PC-9 (cell line): ENCODE data around the gene HK3. TPM values are rescaled to one million over a fixed set of nuclear protein-coding genes. Genes with fewer than 3 reads are reported as not detected.

Experiments used
- BruUV-seq: library from RNA; stranded (reverse); fragments of 400-500 nt; replicated peaks from 2 replicates; lab custom pipeline; 2021; lab: Mats Ljungman, UMichigan
- CTCF ChIA-PET: fragments of 300-600 bp; sonication (Branson Sonifier 250); formaldehyde crosslinking; loops from one replicate; lab custom pipeline; 2022; ENCODE audit warnings: antibody characterized with exemption; lab: Charles Lee
- POLR2A ChIA-PET: fragments of 300-600 bp; sonication (Branson Sonifier 250); formaldehyde crosslinking; loops from one replicate; lab custom pipeline; 2022; ENCODE audit warnings: antibody characterized with exemption; ENCODE audit not compliant: unreplicated experiment; lab: Charles Lee
- DNase-seq, 2 experiments: peaks; one replicate each; pipeline versions ENCODE4 v3.0.0 to v3.0.0-alpha.2; 2015 to 2022; ENCODE audit warnings: mixed read lengths in 1 of 2
- H2AFZ ChIP-seq: fragments of 200-600 bp; sonication (generic); 2 replicates; pipeline ENCODE4 v1.8.1; 2017; ENCODE audit warnings: antibody characterized with exemption
- H3F3A ChIP-seq: fragments of 200-600 bp; sonication (generic); 2 replicates; pipeline ENCODE4 v1.8.1; 2017; ENCODE audit warnings: antibody characterized with exemption, mild to moderate bottlenecking, low read depth; ENCODE audit not compliant: insufficient read depth
- H3K27ac ChIP-seq: fragments of 200-600 bp; sonication (generic); 2 replicates; pipeline ENCODE4 v1.6.1; 2016; ENCODE audit warnings: mixed run types
- H3K27me3 ChIP-seq: fragments of 200-600 bp; sonication (generic); 2 replicates; pipeline ENCODE4 v1.6.1; 2016; ENCODE audit warnings: low read depth, mixed run types; ENCODE audit not compliant: insufficient read depth
- H3K36me3 ChIP-seq: fragments of 200-600 bp; sonication (generic); 2 replicates; pipeline ENCODE4 v1.6.1; 2016; ENCODE audit warnings: low read depth, mixed run types
- H3K4me1 ChIP-seq: fragments of 200-600 bp; sonication (generic); replicated peaks from 2 replicates; pipeline ENCODE4 v1.6.1; 2016; ENCODE audit warnings: mixed run types; ENCODE audit not compliant: insufficient read depth
- H3K4me2 ChIP-seq: fragments of 200-600 bp; sonication (generic); 2 replicates; pipeline ENCODE4 v1.6.1; 2017; ENCODE audit warnings: mixed run types
- H3K4me3 ChIP-seq: fragments of 200-600 bp; sonication (generic); 2 replicates; pipeline ENCODE4 v1.6.1; 2016; ENCODE audit warnings: mixed run types
- H3K79me2 ChIP-seq: fragments of 200-600 bp; sonication (generic); 2 replicates; pipeline ENCODE4 v1.6.1; 2017; ENCODE audit warnings: low read depth, mixed run types
- H3K9me2 ChIP-seq: fragments of 200-600 bp; sonication (generic); 2 replicates; pipeline ENCODE4 v1.8.1; 2017; ENCODE audit warnings: mild to moderate bottlenecking; ENCODE audit not compliant: insufficient read depth
- H3K9me3 ChIP-seq: fragments of 200-600 bp; sonication (generic); 2 replicates; pipeline ENCODE4 v1.8.1; 2016; ENCODE audit warnings: low read depth; ENCODE audit not compliant: insufficient read depth
- H4K20me1 ChIP-seq: fragments of 200-600 bp; sonication (generic); 2 replicates; pipeline ENCODE4 v1.8.1; 2017; ENCODE audit not compliant: insufficient read depth
- CTCF ChIP-seq: fragments of 200-600 bp; sonication (generic); conservative IDR thresholded peaks from 2 replicates; pipeline ENCODE4 v1.6.1; 2017; ENCODE audit warnings: mixed run types, antibody characterized with exemption, mild to moderate bottlenecking, moderate library complexity
- EZH2 ChIP-seq: fragments of 200-600 bp; sonication (generic); IDR thresholded peaks from 2 replicates; pipeline ENCODE4 v1.8.0; 2017; ENCODE audit warnings: antibody characterized with exemption, low read depth
- intact Hi-C: fragments of 100-400 bp; cut with micrococcal nuclease; formaldehyde crosslinking; loops from one replicate; pipeline ENCODE4 v1.10.0; 2022; ENCODE audit not compliant: unreplicated experiment
- total RNA-seq: library from RNA; stranded (reverse); gene quantifications from 2 replicates; pipeline ENCODE4 v1.2.3, GENCODE V29; 2021

Gene HK3
- total RNA-seq, 1 experiment from 2014 or later: not detected

- CTCF ChIA-PET: no interaction called here
Observed at GRCh38 chr5:176850371-176851245, 48.5 kb downstream of the HK3 start.

GRCh38 chr5:176849611-176850227 is 49.4 kb downstream of the HK3 start:
- intact Hi-C loops: no loop called here
- H2AFZ ChIP-seq: no peak overlapping the region
- no TSS peak for BruUV-seq

More at GRCh38 chr5:176850371-176851245, 48.5 kb downstream of the HK3 start:
- no peaks in the 10 kb centered on the region for H3K27me3 ChIP-seq
- H4K20me1 ChIP-seq: no peaks in the 10 kb centered on the region
- no peak overlapping the region for H3K27ac ChIP-seq
- H3K4me2 ChIP-seq: no peak overlapping the region
- no peaks in the 10 kb centered on the region for H3K9me2 ChIP-seq
- DNase-seq: no peak
- intact Hi-C loops: no loop called here
- H3K79me2 ChIP-seq: no peaks in the 10 kb centered on the region
- no peak overlapping the region for H2AFZ ChIP-seq
- H3F3A ChIP-seq: peaks cover 2% of the 10 kb centered on the region; the same call in 1 of the 2 replicates
- H3K4me3 ChIP-seq: no peak overlapping the region
- H3K4me1 ChIP-seq: peaks cover 12% of the 10 kb centered on the region
- no TSS peak for BruUV-seq
- no peaks in the 10 kb centered on the region for H3K9me3 ChIP-seq
- POLR2A ChIA-PET: no interaction called here
- no peaks in the 10 kb centered on the region for H3K36me3 ChIP-seq
- no peak for TF ChIP-seq CTCF
- TF ChIP-seq EZH2: no peak

GRCh38 chr5:176848651-176849050 is 50.5 kb downstream of the HK3 start:
- Histone ChIP-seq H4K20me1 (no peaks in the 10 kb centered on the region), H3K4me2 (no peak overlapping the region), H3F3A (peaks cover 13% of the 10 kb centered on the region; the same call in 1 of the 2 replicates), H3K79me2 (no peaks in the 10 kb centered on the region), H3K4me1 (peaks cover 27% of the 10 kb centered on the region), H3K36me3 (no peaks in the 10 kb centered on the region), H3K27ac (no peak overlapping the region), H2AFZ (no peak overlapping the region), H3K9me2 (no peaks in the 10 kb centered on the region), H3K4me3 (no peak overlapping the region), H3K27me3 (no peaks in the 10 kb centered on the region), H3K9me3 (no peaks in the 10 kb centered on the region)
- POLR2A ChIA-PET: interaction anchor here (0.6 kb wide), 1 partner anchor 33 kb away, joined by 4 read pairs; no protein-coding TSS in a partner anchor
- CTCF ChIA-PET: no interaction called here
- intact Hi-C loops: no loop called here
- no peak for DNase-seq
- TF ChIP-seq EZH2 (no peak), CTCF (no peak)
- BruUV-seq: no TSS peak

More at GRCh38 chr5:176849611-176850227, 49.4 kb downstream of the HK3 start:
- no peaks in the 10 kb centered on the region for H3K27me3 ChIP-seq
- no peak overlapping the region for H3K4me2 ChIP-seq
- H3K79me2 ChIP-seq: no peaks in the 10 kb centered on the region
- ChIA-PET POLR2A (no interaction called here), CTCF (no interaction called here)
- no peaks in the 10 kb centered on the region for H4K20me1 ChIP-seq
- H3K36me3 ChIP-seq: no peaks in the 10 kb centered on the region
- no peak for TF ChIP-seq EZH2
- H3K27ac ChIP-seq: no peak overlapping the region
- no peaks in the 10 kb centered on the region for H3K9me3 ChIP-seq
- peaks cover 7% of the 10 kb centered on the region; the same call in 1 of the 2 replicates for H3F3A ChIP-seq
- peaks cover 21% of the 10 kb centered on the region for H3K4me1 ChIP-seq
- DNase-seq: no peak
- H3K4me3 ChIP-seq: no peak overlapping the region
- H3K9me2 ChIP-seq: no peaks in the 10 kb centered on the region
